ENCODE data around the gene ZNF780B. TPM values are rescaled to one million over a fixed set of nuclear protein-coding genes. Genes with fewer than 3 reads are reported as not detected.
A peak's percentile ranks its signal among the peaks of the same experiment; 100 is the strongest.

The ZNF780B gene
- total RNA-seq, 1 donor from 2014 or later: 27.5 TPM

DNA sequence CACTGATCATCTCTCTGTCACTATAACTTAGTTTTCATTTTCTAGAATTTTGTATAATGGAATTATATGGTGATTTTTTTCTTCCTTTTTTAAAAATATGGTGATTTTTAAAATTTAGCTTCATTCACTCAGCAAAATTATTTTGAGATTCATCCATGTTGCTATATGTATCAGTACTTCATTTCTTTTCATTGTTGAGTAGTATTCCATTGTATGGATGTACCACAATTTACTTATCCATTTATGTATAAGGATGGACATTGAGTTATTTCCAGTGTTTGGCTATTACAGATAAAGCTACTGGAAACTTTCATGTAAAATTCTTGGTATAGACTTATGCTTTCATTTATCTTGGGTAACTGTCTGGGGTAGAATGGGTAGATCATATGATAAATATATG lies 46.4 kb downstream of the ZNF780B start:
- H3K4me1 ChIP-seq: no peaks in the 10 kb centered on the region
- H3K27ac ChIP-seq: no peak overlapping the region
- peaks cover 18% of the 10 kb centered on the region for H3K9me3 ChIP-seq
- H3K4me3 ChIP-seq: no peak overlapping the region
- no peaks in the 10 kb centered on the region for H3K27me3 ChIP-seq
- TF ChIP-seq, protein P1, sequence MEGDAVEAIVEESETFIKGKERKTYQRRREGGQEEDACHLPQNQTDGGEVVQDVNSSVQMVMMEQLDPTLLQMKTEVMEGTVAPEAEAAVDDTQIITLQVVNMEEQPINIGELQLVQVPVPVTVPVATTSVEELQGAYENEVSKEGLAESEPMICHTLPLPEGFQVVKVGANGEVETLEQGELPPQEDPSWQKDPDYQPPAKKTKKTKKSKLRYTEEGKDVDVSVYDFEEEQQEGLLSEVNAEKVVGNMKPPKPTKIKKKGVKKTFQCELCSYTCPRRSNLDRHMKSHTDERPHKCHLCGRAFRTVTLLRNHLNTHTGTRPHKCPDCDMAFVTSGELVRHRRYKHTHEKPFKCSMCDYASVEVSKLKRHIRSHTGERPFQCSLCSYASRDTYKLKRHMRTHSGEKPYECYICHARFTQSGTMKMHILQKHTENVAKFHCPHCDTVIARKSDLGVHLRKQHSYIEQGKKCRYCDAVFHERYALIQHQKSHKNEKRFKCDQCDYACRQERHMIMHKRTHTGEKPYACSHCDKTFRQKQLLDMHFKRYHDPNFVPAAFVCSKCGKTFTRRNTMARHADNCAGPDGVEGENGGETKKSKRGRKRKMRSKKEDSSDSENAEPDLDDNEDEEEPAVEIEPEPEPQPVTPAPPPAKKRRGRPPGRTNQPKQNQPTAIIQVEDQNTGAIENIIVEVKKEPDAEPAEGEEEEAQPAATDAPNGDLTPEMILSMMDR (IDR thresholded peaks at IDR 0.05): no peak
- DNase-seq (no peak), ATAC-seq (no peak)
- intact Hi-C loops (cut with DNase I): no loop called here
- H3K36me3 ChIP-seq: peaks cover 42% of the 10 kb centered on the region

DNA sequence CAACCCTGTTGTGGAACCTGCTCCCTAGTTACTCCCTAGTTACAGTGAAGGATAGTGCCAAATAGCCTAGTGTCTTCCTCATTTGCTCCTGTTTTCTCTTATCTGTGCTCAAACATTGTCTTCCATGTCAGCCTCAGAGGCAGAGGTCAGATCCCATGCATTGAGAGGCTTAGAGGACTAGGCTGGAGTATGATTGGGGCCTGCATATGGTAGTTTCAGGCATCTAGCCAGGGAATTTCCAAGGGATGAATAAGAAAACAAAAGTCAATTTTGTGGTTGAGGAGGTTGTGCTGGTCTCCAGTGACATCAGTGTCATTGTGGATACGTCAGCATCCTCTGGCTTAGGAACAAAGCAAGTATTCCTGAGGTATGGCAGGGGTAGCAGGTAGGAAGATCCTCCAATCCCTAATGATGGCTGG lies 49.7 kb downstream of the ZNF780B start:
- no peak overlapping the region for H3K4me3 ChIP-seq
- H3K4me1 ChIP-seq: no peaks in the 10 kb centered on the region
- ATAC-seq: no peak
- H3K27me3 ChIP-seq: no peaks in the 10 kb centered on the region
- TF ChIP-seq, protein P1 (IDR thresholded peaks at IDR 0.05): no peak
- intact Hi-C loops (cut with DNase I): no loop called here
- H3K36me3 ChIP-seq: peaks cover 38% of the 10 kb centered on the region
- DNase-seq: no peak
- no peak overlapping the region for H3K27ac ChIP-seq
- no peaks in the 10 kb centered on the region for H3K9me3 ChIP-seq

DNA sequence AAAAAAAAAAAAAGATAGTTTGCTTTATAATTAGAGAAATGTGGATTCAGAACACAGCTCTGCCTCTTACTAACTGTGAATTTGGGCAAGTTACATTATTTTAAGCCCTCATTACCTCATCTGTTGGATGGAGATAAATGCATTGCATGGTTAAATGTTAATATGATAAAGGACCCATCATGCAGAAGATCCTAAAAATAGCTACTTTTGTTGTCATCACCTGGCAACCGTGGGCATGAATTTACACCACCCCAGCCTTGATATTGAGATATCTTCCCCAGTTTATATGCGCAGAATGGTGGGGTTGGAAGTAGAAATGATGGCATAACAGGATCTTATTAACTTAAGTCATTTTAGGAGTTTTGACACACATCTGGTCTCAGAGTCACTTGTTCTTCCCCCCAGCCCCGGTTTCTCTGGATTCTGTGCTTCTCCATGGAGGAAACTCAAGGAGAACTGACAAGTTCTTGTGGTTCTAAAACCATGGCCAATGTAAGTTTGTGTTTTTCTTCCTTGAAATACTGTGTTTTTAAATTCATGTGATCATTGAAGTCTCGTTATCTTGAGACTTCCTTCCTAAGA lies 50.2 kb downstream of the ZNF780B start:
- peaks cover 38% of the 10 kb centered on the region for H3K36me3 ChIP-seq
- H3K9me3 ChIP-seq: no peaks in the 10 kb centered on the region
- DNase-seq (no peak), ATAC-seq (no peak)
- intact Hi-C loops (cut with DNase I): no loop called here
- H3K27ac ChIP-seq: no peak overlapping the region
- H3K4me1 ChIP-seq: no peaks in the 10 kb centered on the region
- no peak overlapping the region for H3K4me3 ChIP-seq
- TF ChIP-seq, protein P1 (IDR thresholded peaks at IDR 0.05): no peak
- no peaks in the 10 kb centered on the region for H3K27me3 ChIP-seq

DNA sequence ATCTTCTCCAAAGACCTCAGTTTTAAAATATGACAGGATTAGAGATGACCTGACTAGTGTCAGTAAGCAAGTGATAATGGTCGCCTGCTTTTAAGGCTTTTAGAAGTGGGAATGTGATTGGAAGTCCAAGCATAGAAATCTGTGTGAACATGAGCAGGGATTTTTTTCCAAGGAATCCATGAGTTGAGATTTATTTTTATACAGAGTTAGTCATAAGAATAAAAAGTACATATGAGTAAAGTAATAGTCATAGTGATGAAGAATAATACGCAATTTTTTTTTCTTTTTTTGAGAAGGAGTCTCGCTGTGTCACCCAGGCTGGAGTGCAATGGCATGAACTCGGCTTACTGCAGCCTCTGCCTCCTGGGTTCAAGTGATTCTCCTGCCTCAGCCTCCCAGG lies 57.5 kb downstream of the ZNF780B start:
- no peaks in the 10 kb centered on the region for H3K27me3 ChIP-seq
- peaks cover 10% of the 10 kb centered on the region for H3K4me1 ChIP-seq
- H3K4me3 ChIP-seq: no peak overlapping the region
- TF ChIP-seq, protein P1 (IDR thresholded peaks at IDR 0.05): no peak
- H3K9me3 ChIP-seq: no peaks in the 10 kb centered on the region
- intact Hi-C loops (cut with DNase I): no loop called here
- no peak for DNase-seq
- no peak overlapping the region for H3K27ac ChIP-seq
- no peak for ATAC-seq
- H3K36me3 ChIP-seq: no peaks in the 10 kb centered on the region

DNA sequence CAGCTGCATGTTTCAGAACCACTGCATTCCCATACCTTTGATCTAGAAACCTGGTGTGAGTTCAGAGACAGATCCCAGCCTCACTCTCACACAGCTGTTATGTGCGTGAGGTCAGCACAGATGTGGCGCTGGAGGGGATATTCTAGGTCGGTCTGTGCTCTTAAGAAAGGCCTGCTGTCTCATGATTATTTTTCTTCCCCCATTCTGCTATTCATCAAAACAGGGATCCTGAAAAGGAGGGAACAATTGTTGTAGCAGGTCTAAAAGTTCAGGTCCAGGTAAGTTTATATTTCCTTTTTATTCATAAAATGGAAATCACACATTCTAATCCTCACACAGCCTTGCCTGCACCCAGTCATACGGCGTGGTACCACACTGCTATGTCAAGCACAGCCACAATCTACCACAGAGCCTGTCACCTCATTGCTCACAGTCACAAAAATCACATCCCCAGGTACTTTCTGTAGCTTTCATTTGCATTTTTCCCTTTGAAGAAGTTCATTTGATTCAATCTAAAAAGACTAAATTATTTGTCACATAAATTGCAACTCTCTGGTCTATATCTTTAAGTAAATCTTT lies 58.3 kb downstream of the ZNF780B start:
- Histone ChIP-seq H3K4me3 (peak overlapping the region; percentile 76), H3K4me1 (peaks cover 10% of the 10 kb centered on the region), H3K27me3 (no peaks in the 10 kb centered on the region), H3K36me3 (no peaks in the 10 kb centered on the region), H3K9me3 (no peaks in the 10 kb centered on the region), H3K27ac (peak overlapping the region; percentile 90)
- no peak for DNase-seq
- TF ChIP-seq, protein P1 (IDR thresholded peaks at IDR 0.05): no peak
- no peak for ATAC-seq
- intact Hi-C loops (cut with DNase I): no loop called here

Measured in upper lobe of right lung (tissue), 1 donor.